HG02870 (cell line): ENCODE results near the gene GADL1.

ENCODE experiments used
- ATAC-seq: cut with Tn5 transposase; IDR thresholded peaks from one replicate; pipeline ENCODE4 v1.9.1; 2021; ENCODE audit warnings: mild to moderate bottlenecking, moderate library complexity; ENCODE audit not compliant: unreplicated experiment

GADL1 gene

GRCh38 chr3:30730967-30731366, 163.5 kb downstream of the GADL1 start:
- ATAC-seq = no peak

DNA sequence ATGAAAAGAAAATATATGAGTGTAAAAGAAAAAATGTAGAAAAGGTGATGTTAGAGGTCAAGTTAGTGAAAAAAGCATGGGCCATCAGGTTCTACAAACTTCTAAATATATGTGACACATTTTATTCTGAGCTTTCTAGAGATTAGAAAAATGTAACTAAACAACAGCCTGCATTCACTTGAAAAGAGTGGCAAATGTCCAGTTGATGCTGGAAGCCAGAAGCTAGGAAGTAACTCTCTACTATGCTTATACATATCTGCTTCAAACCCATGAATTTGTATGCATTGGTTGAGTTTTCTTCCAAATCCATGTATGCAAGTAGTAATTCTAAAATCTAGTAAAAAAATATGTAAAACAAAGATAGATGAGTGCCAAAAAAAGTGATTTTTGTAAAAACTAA, 164.5 kb downstream of the GADL1 start:
- ATAC-seq = no peak

GRCh38 chr3:30729512-30729911, 164.9 kb downstream of the GADL1 start:
- no peak for ATAC-seq

DNA sequence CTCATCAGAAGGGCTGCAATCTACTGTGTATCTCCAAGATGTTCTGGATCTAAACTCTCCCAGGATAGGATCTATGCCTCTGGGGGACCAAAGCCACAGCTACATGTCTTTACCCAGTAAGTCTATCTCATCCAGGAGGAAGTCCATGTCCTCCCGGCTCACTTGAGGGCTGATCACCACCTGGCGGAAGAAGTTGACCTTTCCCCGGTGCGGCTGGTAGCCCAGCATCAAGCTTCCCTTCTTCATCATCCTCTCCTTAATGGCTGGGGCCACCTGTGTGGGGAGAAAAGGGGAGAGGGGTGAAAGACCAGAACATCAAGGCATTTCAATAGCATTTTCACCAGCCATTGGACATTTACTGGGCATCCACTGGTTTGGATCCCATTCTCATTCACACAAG, 166.3 kb downstream of the GADL1 start:
- no peak for ATAC-seq

DNA sequence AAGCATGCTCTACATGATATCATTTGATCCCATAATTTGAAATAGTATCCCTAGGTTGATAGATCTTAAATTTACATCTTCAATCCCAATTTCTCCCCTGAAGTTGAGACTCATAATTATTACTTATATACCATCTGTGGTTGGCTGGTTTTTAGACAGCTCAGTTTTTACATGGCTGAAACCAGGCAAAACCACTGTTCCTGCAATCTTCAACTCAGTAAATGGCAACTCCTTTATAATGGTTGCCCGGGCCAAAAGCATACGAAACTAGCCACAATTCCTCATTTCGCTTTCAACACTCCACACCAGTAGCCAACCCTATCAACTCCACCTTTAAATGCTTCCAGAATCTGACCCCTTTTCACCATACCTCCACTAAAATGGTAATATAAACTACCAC, 169.6 kb downstream of the GADL1 start:
- ATAC-seq = no peak

- ATAC-seq = no peak
Observed at GRCh38 chr3:30723211-30723610, 171.2 kb downstream of the GADL1 start.

- no peak for ATAC-seq
Observed at GRCh38 chr3:30721314-30721634, 173.2 kb downstream of the GADL1 start.

GRCh38 chr3:30720586-30721313, 173.7 kb downstream of the GADL1 start:
- no peak for ATAC-seq

- no peak for ATAC-seq
Observed at GRCh38 chr3:30719536-30719935, 174.9 kb downstream of the GADL1 start.

DNA sequence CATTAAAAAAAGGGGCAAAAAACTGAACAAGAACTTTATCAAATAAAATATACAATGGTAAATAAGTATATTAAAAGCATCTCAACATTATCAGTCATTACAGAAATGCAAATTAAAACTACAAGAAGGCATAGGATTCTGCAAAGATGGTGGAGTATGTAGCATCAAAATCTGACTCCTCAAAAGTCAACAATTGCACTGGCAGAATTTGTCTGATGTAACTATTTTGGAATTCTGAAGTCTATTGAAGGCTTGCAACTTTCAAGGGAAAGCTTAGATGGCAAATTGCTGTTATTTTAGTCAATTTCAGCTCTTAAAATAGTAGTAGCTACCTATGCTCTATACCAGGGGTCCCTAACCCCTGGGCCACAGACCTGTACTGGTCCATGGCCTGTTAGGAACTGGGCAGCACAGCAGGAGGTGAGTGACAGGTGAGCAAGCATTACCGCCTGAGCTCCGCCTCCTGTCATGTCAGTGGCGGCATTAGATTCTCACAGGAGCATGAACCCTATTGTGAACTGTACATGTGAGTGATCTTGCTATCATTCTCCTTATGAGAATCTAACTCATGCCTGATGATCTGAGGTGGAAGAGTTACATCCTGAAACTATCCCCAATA, 180.5 kb downstream of the GADL1 start:
- no peak for ATAC-seq

- ATAC-seq = no peak
Observed at GRCh38 chr3:30712991-30713390, 181.5 kb downstream of the GADL1 start.

- no peak for ATAC-seq
Observed at GRCh38 chr3:30711867-30712266, 182.6 kb downstream of the GADL1 start.

DNA sequence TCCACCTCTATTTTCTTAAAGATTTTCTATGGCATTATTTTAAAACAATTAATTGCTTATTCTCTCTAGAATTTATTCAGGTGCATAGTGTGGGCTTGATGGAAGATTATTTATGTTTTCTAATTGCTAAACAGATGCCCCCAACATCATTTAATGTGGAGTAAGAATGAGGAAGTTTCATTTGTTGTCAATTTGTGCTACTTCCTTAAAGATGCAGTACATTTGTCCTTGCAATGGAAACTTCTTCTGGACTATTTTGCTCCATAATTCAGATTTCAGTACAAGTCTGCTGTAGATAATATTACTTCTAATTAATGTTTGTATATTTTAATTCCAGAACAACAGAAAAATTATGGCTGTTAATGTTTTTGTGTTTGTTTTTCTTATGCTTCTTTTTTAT, 183.3 kb downstream of the GADL1 start:
- ATAC-seq = no peak

DNA sequence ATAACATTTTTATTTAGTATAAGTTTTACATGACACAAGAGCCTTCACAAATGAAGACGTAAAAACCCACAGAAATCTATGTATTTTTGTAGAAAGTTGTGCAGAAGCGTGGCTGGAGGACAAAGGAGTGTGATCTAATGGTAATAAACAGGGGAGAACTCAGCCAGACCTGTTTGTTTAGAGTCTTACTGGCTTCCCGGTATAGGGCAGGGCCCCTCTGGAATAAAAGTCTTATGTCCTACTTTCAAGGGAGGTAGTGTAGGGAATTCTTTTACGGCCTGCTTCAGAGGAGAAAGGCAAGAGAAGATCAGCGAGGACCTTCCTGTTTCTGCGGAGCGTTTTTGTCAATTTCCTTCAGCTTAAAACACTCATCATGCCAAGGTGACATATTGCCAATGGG, 184.4 kb downstream of the GADL1 start:
- ATAC-seq = no peak

GRCh38 chr3:30708472-30708871, 186.0 kb downstream of the GADL1 start:
- no peak for ATAC-seq

- ATAC-seq = no peak
Observed at GRCh38 chr3:30707825-30708224, 186.6 kb downstream of the GADL1 start.

DNA sequence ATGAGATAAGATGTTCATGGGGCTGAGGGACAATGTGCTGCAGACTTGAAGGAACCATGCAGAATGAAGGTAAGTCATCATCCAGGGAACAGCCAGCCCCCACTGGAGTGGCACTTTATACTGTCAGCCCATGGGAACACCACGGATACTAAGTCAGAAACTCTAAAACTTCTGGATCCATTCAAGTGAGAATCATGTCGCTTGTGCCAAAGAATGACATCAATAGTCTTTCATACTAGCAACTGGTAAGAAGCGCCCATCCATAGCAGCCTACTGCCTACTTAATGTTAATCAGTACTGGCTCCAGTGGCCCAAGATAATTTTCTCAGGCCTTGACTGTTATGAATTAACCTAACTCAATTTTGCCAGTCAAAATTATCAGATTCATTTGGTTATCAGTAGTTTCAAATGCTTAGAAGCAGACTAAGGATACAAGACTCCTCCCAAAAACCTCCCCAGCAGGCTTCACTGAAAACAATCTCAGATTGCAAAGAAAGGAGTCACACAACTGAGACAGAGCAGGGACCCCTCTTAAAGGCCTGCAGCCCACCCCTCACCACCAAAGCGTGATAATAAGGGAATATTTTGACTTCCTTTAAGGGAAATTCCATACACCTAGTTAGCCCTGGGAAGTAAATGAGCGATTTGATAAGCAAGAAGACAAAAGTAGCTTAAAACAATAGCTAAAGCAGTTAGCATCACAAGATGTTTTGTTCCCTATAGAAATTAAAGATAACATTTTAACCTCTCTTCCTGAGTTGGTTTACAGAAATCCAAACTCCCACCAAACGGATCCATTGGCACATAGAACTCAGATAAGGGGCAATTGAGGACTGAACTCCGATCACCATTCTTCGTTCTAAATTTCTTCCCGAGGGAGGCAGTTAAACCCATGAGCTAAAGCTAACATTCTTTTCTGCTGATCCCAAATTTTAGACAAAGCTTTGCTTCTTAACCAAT, 189.2 kb downstream of the GADL1 start:
- no peak for ATAC-seq

- no peak for ATAC-seq
Observed at GRCh38 chr3:30702828-30703397, 191.5 kb downstream of the GADL1 start.

DNA sequence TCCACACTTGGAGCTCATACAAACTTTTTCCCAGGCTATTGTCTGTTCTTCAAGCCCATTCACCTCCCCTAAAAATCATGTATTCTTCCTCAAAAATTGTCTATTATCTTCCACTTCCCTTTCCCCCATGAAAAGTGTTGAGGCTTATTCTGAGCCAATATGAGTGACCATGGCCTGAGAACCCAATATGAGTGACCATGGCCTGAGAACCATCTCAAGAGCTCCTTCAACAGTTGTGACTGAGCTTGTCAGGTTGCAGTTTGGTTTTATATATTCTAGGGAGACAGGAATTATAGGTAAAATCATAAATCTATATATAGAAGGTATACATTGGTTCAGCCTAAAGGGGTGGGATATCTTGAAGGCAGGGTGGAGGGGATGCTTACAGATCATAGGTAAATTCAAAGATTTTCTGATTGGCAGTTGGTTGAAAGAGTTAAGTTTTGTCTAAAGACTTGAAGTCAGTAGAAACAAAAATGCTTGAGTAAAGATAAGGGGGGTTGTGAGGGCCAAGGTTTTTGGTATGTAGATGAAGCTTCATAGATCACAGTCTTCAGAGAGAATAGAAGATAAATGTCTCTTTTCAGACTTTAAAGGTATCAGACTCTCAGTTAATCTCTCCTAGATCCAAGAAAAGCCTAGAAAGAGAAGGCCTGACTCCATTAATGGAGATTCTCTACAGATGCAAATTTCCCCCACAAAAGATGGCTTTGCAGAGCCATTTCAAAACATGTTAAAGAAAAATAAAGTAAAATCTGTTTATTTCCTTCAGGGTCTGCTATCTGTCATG, 192.2 kb downstream of the GADL1 start:
- ATAC-seq = no peak

DNA sequence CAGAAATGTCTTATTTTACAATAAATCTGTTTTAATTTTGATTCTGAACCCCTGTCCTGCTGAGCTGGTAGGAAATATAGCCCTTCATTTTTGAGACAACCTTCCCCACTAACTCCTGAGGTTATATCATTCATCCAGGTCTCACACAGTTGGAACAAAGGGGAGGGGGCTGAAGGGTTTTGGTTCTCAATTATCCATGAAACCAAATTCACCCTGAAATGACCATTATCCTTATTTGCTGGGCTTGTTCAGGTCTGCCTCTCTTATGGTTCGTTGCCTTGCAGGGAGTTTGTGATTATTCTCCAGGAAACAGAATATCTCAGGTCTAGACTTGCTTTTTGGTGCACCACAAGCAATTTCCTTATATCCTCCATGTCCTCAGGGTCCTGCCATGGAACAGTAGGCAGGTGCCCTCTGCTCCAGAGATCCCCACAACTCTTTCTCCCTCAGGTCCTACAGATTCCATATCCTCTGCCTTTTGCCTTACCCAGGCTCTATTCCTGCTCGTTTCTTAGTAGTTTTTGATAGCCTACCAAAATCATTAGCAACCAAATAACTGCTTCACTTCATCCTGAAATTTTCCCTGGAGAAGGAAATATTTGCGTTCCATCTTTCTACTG, 193.6 kb downstream of the GADL1 start:
- ATAC-seq = no peak
